ENCODE data around the gene SIL1. TPM values are rescaled to one million over a fixed set of nuclear protein-coding genes. Genes with fewer than 3 reads are reported as not detected.

SIL1 gene
- total and polyA plus RNA-seq, 2 experiments from 2014 or later: 78.8 to 89.8 TPM

GRCh38 chr5:138936968-138937345 is 261.2 kb downstream of the SIL1 start:
- Histone ChIP-seq H3K27me3 (replicated peaks; ENCODE audit: insufficient read depth) (no peaks in the 10 kb centered on the region), H3K79me2 (ENCODE audit: insufficient read depth) (no peaks in the 10 kb centered on the region), H3K4me1 (ENCODE audit: insufficient read depth) (no peaks in the 10 kb centered on the region), H3K9ac (no peak overlapping the region), H3F3A (ENCODE audit: insufficient read depth) (peaks cover 26% of the 10 kb centered on the region), H3K27ac (no peak overlapping the region), H4K20me1 (ENCODE audit: insufficient read depth) (no peaks in the 10 kb centered on the region), H3K9me3 (ENCODE audit: low read depth) (no peaks in the 10 kb centered on the region), H3K9me2 (ENCODE audit: insufficient read depth) (no peaks in the 10 kb centered on the region), H3K4me3 (no peak overlapping the region), H2AFZ (no peak overlapping the region), H3K36me3 (ENCODE audit: low read depth) (peaks cover 30% of the 10 kb centered on the region; the same call in 1 of the 2 replicates), H3K4me2 (ENCODE audit: unreplicated experiment) (no peak overlapping the region)
- 68 to 82% methylated on average over 2 of the region's 2 CpGs for WGBS, 2 experiments (ENCODE audit: low coverage in 1 of 2, low lambda C conversion rate in 2 of 2, missing lambda C conversion rate in 2 of 2)
- DNase-seq: no peak
- TF ChIP-seq EZH2 (IDR thresholded peaks at IDR 0.05; ENCODE audit: insufficient read depth, poor library complexity, severe bottlenecking): no peak
- TF ChIP-seq EZH2phosphoT487 (IDR thresholded peaks at IDR 0.05; ENCODE audit: insufficient read depth, low read depth): no peak
- in situ Hi-C loops (cut with MboI): no loop called here

DNA sequence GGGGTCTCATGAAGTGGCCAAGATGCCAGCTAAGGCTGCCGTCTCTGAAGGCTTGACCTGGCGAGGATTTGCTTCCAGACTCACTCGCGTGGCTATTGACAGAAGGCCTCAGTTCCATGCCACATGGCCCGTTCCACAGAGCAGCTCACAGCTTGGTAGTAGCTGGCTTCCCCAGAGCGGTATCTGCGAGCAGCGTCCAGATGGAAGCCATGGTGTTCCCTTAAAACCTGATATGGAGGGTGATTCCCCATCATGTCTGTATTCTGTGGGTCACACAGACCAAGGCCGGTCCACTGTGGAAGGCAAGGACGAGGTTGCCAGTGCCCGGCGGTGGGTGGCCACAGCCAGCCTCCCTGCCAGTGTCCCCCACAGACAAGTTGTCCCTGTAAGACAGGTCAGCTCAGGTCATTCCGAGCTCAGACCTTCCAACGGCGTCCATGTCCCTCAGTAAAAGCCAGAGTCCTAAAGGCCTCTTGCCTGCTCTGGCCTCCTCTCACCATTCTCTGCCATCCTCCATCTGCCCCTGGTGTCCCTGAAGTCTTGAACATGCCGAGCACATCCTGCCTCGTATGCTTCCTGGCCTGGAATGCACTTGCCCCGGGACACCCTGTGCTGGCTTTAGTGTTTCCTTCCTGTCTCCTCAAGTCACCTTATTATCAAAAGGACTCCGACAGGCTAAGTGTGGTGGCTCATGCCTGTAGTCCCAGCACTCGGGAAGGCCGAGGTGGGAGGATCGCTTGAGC is 261.8 kb downstream of the SIL1 start:
- no peaks in the 10 kb centered on the region for H3K9me3 ChIP-seq (ENCODE audit: low read depth)
- DNase-seq: no peak
- peaks cover 26% of the 10 kb centered on the region for H3F3A ChIP-seq (ENCODE audit: insufficient read depth)
- in situ Hi-C loops (cut with MboI): no loop called here
- no peaks in the 10 kb centered on the region for H3K4me1 ChIP-seq (ENCODE audit: insufficient read depth)
- no peak overlapping the region for H3K4me2 ChIP-seq (ENCODE audit: unreplicated experiment)
- no peaks in the 10 kb centered on the region for H3K9me2 ChIP-seq (ENCODE audit: insufficient read depth)
- no peak for TF ChIP-seq EZH2 (IDR thresholded peaks at IDR 0.05; ENCODE audit: insufficient read depth, poor library complexity, severe bottlenecking)
- TF ChIP-seq EZH2phosphoT487 (IDR thresholded peaks at IDR 0.05; ENCODE audit: insufficient read depth, low read depth): no peak
- H3K27ac ChIP-seq: no peak overlapping the region
- H3K36me3 ChIP-seq (ENCODE audit: low read depth): peaks cover 30% of the 10 kb centered on the region; the same call in 1 of the 2 replicates
- no peak overlapping the region for H3K9ac ChIP-seq
- no peak overlapping the region for H3K4me3 ChIP-seq
- no peak overlapping the region for H2AFZ ChIP-seq
- no peaks in the 10 kb centered on the region for H3K27me3 ChIP-seq (replicated peaks; ENCODE audit: insufficient read depth)
- H4K20me1 ChIP-seq (ENCODE audit: insufficient read depth): no peaks in the 10 kb centered on the region
- WGBS, 2 experiments (ENCODE audit: low coverage in 1 of 2, low lambda C conversion rate in 2 of 2, missing lambda C conversion rate in 2 of 2): 92 to 93% methylated on average over 22 of the region's 22 CpGs
- H3K79me2 ChIP-seq (ENCODE audit: insufficient read depth): no peaks in the 10 kb centered on the region

DNA sequence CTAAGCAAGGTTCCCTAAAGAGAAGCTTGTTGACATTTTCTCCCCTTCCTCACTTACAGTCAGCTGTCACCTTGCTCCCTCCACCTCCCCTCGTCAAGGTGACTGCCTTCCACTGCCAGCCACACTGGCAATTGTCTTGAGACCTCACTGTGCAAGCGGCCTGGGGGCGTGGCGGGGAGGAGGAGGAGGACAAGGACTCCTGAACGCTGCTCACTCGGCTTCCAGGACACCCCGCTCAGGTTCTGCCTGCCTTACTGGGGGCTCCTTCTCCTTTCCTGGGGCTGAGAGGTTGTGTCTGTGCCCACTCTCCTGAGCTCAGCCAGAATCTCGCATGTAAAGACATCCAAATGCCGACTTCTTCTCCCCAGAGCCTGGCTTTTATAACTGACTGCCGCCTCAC is 262.7 kb downstream of the SIL1 start:
- WGBS, 2 experiments (ENCODE audit: low coverage in 1 of 2, low lambda C conversion rate in 2 of 2, missing lambda C conversion rate in 2 of 2): 86 to 95% methylated on average over 6 to 10 of the region's 10 CpGs
- H3K9me2 ChIP-seq (ENCODE audit: insufficient read depth): no peaks in the 10 kb centered on the region
- no peak for DNase-seq
- no peak overlapping the region for H3K4me3 ChIP-seq
- no peaks in the 10 kb centered on the region for H3K27me3 ChIP-seq (replicated peaks; ENCODE audit: insufficient read depth)
- no peaks in the 10 kb centered on the region for H3K4me1 ChIP-seq (ENCODE audit: insufficient read depth)
- TF ChIP-seq EZH2 (IDR thresholded peaks at IDR 0.05; ENCODE audit: insufficient read depth, poor library complexity, severe bottlenecking): no peak
- no peak for TF ChIP-seq EZH2phosphoT487 (IDR thresholded peaks at IDR 0.05; ENCODE audit: insufficient read depth, low read depth)
- H3F3A ChIP-seq (ENCODE audit: insufficient read depth): peaks cover 20% of the 10 kb centered on the region
- H3K4me2 ChIP-seq (ENCODE audit: unreplicated experiment): no peak overlapping the region
- peaks cover 39% of the 10 kb centered on the region; the same call in 1 of the 2 replicates for H3K36me3 ChIP-seq (ENCODE audit: low read depth)
- H2AFZ ChIP-seq: no peak overlapping the region
- H4K20me1 ChIP-seq (ENCODE audit: insufficient read depth): no peaks in the 10 kb centered on the region
- no peaks in the 10 kb centered on the region for H3K79me2 ChIP-seq (ENCODE audit: insufficient read depth)
- H3K9me3 ChIP-seq (ENCODE audit: low read depth): no peaks in the 10 kb centered on the region
- no peak overlapping the region for H3K9ac ChIP-seq
- H3K27ac ChIP-seq: no peak overlapping the region
- in situ Hi-C loops (cut with MboI): no loop called here

- H3K27ac ChIP-seq: no peak overlapping the region
- H3K36me3 ChIP-seq (ENCODE audit: low read depth): peaks cover 44% of the 10 kb centered on the region; the same call in 1 of the 2 replicates
- no peak for DNase-seq
- TF ChIP-seq EZH2phosphoT487 (IDR thresholded peaks at IDR 0.05; ENCODE audit: insufficient read depth, low read depth) (no peak), EZH2 (IDR thresholded peaks at IDR 0.05; ENCODE audit: insufficient read depth, poor library complexity, severe bottlenecking) (no peak)
- no peak overlapping the region for H3K4me2 ChIP-seq (ENCODE audit: unreplicated experiment)
- H2AFZ ChIP-seq: no peak overlapping the region
- no peaks in the 10 kb centered on the region for H3K9me2 ChIP-seq (ENCODE audit: insufficient read depth)
- WGBS, 2 experiments (ENCODE audit: low coverage in 1 of 2, low lambda C conversion rate in 2 of 2, missing lambda C conversion rate in 2 of 2): 87 to 89% methylated on average over 12 of the region's 12 CpGs
- H3K9ac ChIP-seq: no peak overlapping the region
- H3K9me3 ChIP-seq (ENCODE audit: low read depth): no peaks in the 10 kb centered on the region
- H3F3A ChIP-seq (ENCODE audit: insufficient read depth): peaks cover 15% of the 10 kb centered on the region
- H3K4me3 ChIP-seq: no peak overlapping the region
- no peaks in the 10 kb centered on the region for H3K27me3 ChIP-seq (replicated peaks; ENCODE audit: insufficient read depth)
- no peaks in the 10 kb centered on the region for H3K4me1 ChIP-seq (ENCODE audit: insufficient read depth)
- H3K79me2 ChIP-seq (ENCODE audit: insufficient read depth): no peaks in the 10 kb centered on the region
- H4K20me1 ChIP-seq (ENCODE audit: insufficient read depth): no peaks in the 10 kb centered on the region
- in situ Hi-C loops (cut with MboI): no loop called here
Observed at GRCh38 chr5:138934971-138935370, 263.2 kb downstream of the SIL1 start.
